K562 (cell line): ENCODE data around the gene ADAT2. TPM values are rescaled to one million over a fixed set of nuclear protein-coding genes. Genes with fewer than 3 reads are reported as not detected.

Experiments
- ATAC-seq: fragments of 200-7000 bp; cut with Tn5 transposase; 3 replicates; pipeline ENCODE4 v1.9.1; 2020; ENCODE audit warnings: moderate library complexity
- BruUV-seq: library from RNA; stranded (reverse); fragments of 400-500 nt; replicated peaks from 2 replicates; lab custom pipeline; 2021; lab: Mats Ljungman, UMichigan
- CTCF ChIA-PET: fragments of 300-600 bp; formaldehyde crosslinking; extraction: SDS; loops from one replicate; lab custom pipeline; 2021; ENCODE audit warnings: low intra/inter-chr PET ratio; lab: Yijun Ruan, JAX
- POLR2A ChIA-PET: fragments of 300-600, 350-650 bp; sonication (Branson Sonifier 250); formaldehyde crosslinking; extraction: SDS; loops from one replicate; lab custom pipeline; 2021; ENCODE audit warnings: antibody characterized with exemption, inconsistent platforms; lab: Yijun Ruan, JAX
- DNase-seq, 4 experiments: peaks; one replicate each; pipeline versions ENCODE4 v3.0.0 to v3.0.0-alpha.2; 2011 to 2018; ENCODE audit warnings: low spot score in 3 of 4, mixed read lengths in 3 of 4; ENCODE audit errors: extremely low read depth in 1 of 4
- FAIRE-seq: peaks from 2 replicates; lab custom pipeline; 2011; peaks lifted over from hg19 to GRCh38; lab: Jason Lieb, UNC
- H2AFZ ChIP-seq: 2 replicates; pipeline ENCODE4 v1.6.0; 2011; ENCODE audit warnings: low read depth, low read length, control low read depth, inconsistent platforms
- H3K27ac ChIP-seq: fragments of 200-600 bp; 3 replicates; pipeline ENCODE4 v1.8.0; 2011; ENCODE audit warnings: low read depth, mild to moderate bottlenecking, control low read depth, inconsistent platforms, low read length, moderate library complexity, mixed read lengths; ENCODE audit errors: extremely low read depth
- H3K27me3 ChIP-seq, 2 experiments: fragments of 300-600 bp in 1 of 2; 2 replicates in 1 of 2; 3 replicates in 1 of 2; pipeline versions ENCODE4 v1.6.0 to v1.8.0; 2011; ENCODE audit warnings: inconsistent platforms in 2 of 2, low read length in 2 of 2, mild to moderate bottlenecking in 1 of 2, mixed read lengths in 1 of 2, moderate library complexity in 1 of 2; ENCODE audit not compliant: control insufficient read depth in 2 of 2, insufficient read depth in 2 of 2
- H3K36me3 ChIP-seq: fragments of 300-600 bp; 3 replicates; pipeline ENCODE4 v1.8.0; 2011; ENCODE audit warnings: mild to moderate bottlenecking, low read length, inconsistent platforms; ENCODE audit not compliant: control insufficient read depth, insufficient read depth
- H3K4me1 ChIP-seq, 2 experiments: fragments of 200-600 bp in 1 of 2; replicated peaks in 1 of 2; 2 replicates in 1 of 2; 3 replicates in 1 of 2; pipeline versions ENCODE4 v1.5.1 to v1.8.0; 2011; ENCODE audit warnings: inconsistent platforms in 2 of 2, low read length in 2 of 2, mild to moderate bottlenecking in 1 of 2, mixed read lengths in 1 of 2, moderate library complexity in 1 of 2; ENCODE audit not compliant: control insufficient read depth in 2 of 2, insufficient read depth in 2 of 2
- H3K4me2 ChIP-seq: 2 replicates; pipeline ENCODE4 v1.6.1; 2011; ENCODE audit warnings: low read length, control low read depth, inconsistent platforms, mixed read lengths; ENCODE audit not compliant: insufficient read depth
- H3K4me3 ChIP-seq: fragments of 200-600 bp; sonication (generic), shearing (Covaris generic); 2 replicates; pipeline ENCODE4 v1.5.1; 2016; ENCODE audit warnings: control low read depth, inconsistent platforms
- H3K79me2 ChIP-seq: fragments of 200-600 bp; 3 replicates; pipeline ENCODE4 v1.8.0; 2011; ENCODE audit warnings: low read length, inconsistent platforms; ENCODE audit not compliant: control insufficient read depth, insufficient read depth
- H3K9ac ChIP-seq, 2 experiments: 2 replicates each; pipeline versions ENCODE4 v1.6.0 to v1.6.1; 2011; ENCODE audit warnings: low read depth in 2 of 2, low read length in 2 of 2, control low read depth in 1 of 2, inconsistent platforms in 1 of 2, mild to moderate bottlenecking in 1 of 2, mixed read lengths in 1 of 2; ENCODE audit not compliant: insufficient read depth in 1 of 2
- H3K9me1 ChIP-seq: one replicate; pipeline ENCODE4 v1.6.0; 2011; ENCODE audit warnings: inconsistent platforms, mild to moderate bottlenecking, low read length, moderate library complexity; ENCODE audit not compliant: control insufficient read depth, insufficient read depth
- H3K9me3 ChIP-seq: replicated peaks from 2 replicates; pipeline ENCODE4 v1.5.1; 2011; ENCODE audit warnings: low read depth, low read length, inconsistent platforms; ENCODE audit not compliant: control insufficient read depth, insufficient read depth
- H4K20me1 ChIP-seq: replicated peaks from 2 replicates; pipeline ENCODE4 v1.6.1; 2011; ENCODE audit warnings: low read length, inconsistent platforms, mixed read lengths; ENCODE audit not compliant: control insufficient read depth, insufficient read depth
- BCL6 ChIP-seq: fragments of 250-450 bp; sonication (Bioruptor Pico); IDR thresholded peaks from 2 replicates; pipeline ENCODE4 v1.4.0; 2020
- CBX3 ChIP-seq, 2 experiments: IDR thresholded peaks; 1 replicate in 1 of 2; 2 replicates in 1 of 2; pipeline ENCODE4 v1.6.1; 2012; ENCODE audit warnings: inconsistent platforms in 2 of 2, low read length in 2 of 2, borderline replicate concordance in 1 of 2, control low read depth in 1 of 2
- CBX8 ChIP-seq: fragments of 200-600 bp; sonication (generic); IDR thresholded peaks from 2 replicates; pipeline ENCODE4 v1.6.1; 2012; ENCODE audit warnings: borderline replicate concordance, mixed run types, low read depth, mild to moderate bottlenecking, moderate library complexity, mixed read lengths, low read length, control low read depth, inconsistent platforms; ENCODE audit not compliant: poor library complexity, severe bottlenecking; ENCODE audit errors: extremely low read depth
- ESRRB ChIP-seq: fragments of 250-450 bp; sonication (Bioruptor Pico); IDR thresholded peaks from 2 replicates; pipeline ENCODE4 v1.5.0; 2020; ENCODE audit warnings: mild to moderate bottlenecking, moderate library complexity, borderline replicate concordance
- HMG20A ChIP-seq: fragments of 450-650 bp; formaldehyde crosslinking; conservative IDR thresholded peaks from 2 replicates; pipeline ENCODE4 v1.4.0; 2020; ENCODE audit warnings: mild to moderate bottlenecking, mixed read lengths
- KHSRP ChIP-seq: fragments of 450-650 bp; IDR thresholded peaks from 2 replicates; pipeline ENCODE4 v1.6.1; 2017
- MAZ ChIP-seq, 2 experiments: fragments of 450-650 bp in 1 of 2; sonication (generic) in 1 of 2; formaldehyde crosslinking; IDR thresholded peaks in 1 of 2; conservative IDR thresholded peaks in 1 of 2; 2 replicates each; pipeline versions ENCODE4 v1.4.0 to v1.5.0; 2020; ENCODE audit warnings: mild to moderate bottlenecking in 1 of 2, missing genetic modification reagents in 1 of 2
- MTA2 ChIP-seq: fragments of 450-650 bp; IDR thresholded peaks from 2 replicates; pipeline ENCODE4 v1.6.1; 2016; ENCODE audit warnings: low read depth
- NCOA2 ChIP-seq, 2 experiments: fragments of 450-650 bp; IDR thresholded peaks; 2 replicates each; pipeline ENCODE4 v1.6.1; 2018; ENCODE audit warnings: mild to moderate bottlenecking in 2 of 2, moderate library complexity in 1 of 2; ENCODE audit not compliant: partially characterized antibody in 2 of 2
- NELFE ChIP-seq: IDR thresholded peaks from 2 replicates; pipeline ENCODE4 v1.6.1; 2011; ENCODE audit warnings: mild to moderate bottlenecking; ENCODE audit not compliant: insufficient read depth, insufficient read length
- NR2C2 ChIP-seq, 2 experiments: fragments of 200-800 bp in 1 of 2; sonication (Bioruptor generic) in 1 of 2; sonication (generic) in 1 of 2; formaldehyde crosslinking in 1 of 2; IDR thresholded peaks; 2 replicates each; pipeline versions ENCODE4 v1.6.1 to v1.8.0; 2016 to 2022; ENCODE audit warnings: mild to moderate bottlenecking in 1 of 2, missing compliant biosample characterization in 1 of 2, missing genetic modification characterization in 1 of 2, missing genetic modification reagents in 1 of 2
- SMAD4 ChIP-seq: fragments of 250-450 bp; sonication (Bioruptor Pico); conservative IDR thresholded peaks from 2 replicates; pipeline ENCODE4 v1.8.0; 2021; ENCODE audit warnings: inconsistent platforms, mild to moderate bottlenecking, moderate library complexity
- ZNF175 ChIP-seq: fragments of 200-800 bp; sonication (Bioruptor generic); IDR thresholded peaks from 2 replicates; pipeline ENCODE4 v1.6.1; 2016; ENCODE audit warnings: low read depth, mild to moderate bottlenecking, missing genetic modification characterization, missing compliant biosample characterization
- WGBS: fragments of 100-300 bp; shearing (Covaris generic); methylation state at CpG from one replicate; pipeline ENCODE4 v1.1.6; 2016; ENCODE audit warnings: low coverage, mixed read lengths; ENCODE audit not compliant: insufficient coverage; ENCODE audit errors: missing lambda C conversion rate; 5-methylcytosine and 5-hydroxymethylcytosine counted together
- in situ Hi-C: fragments of 300-500 bp; cut with MboI; formaldehyde crosslinking; loops from 4 replicates; pipeline ENCODE4 v1.15.0; 2018; ENCODE audit warnings: inconsistent platforms, mixed read lengths
- intact Hi-C: fragments of 100-400 bp; cut with micrococcal nuclease; formaldehyde crosslinking; loops from 2 replicates; pipeline ENCODE4 v1.14.2; 2022
- polyA plus RNA-seq, 8 experiments: library from polyadenylated mRNA; depleted of rRNA in 4 of 8; stranded (reverse) in 5 of 8; unstranded in 3 of 8; fragments of >200 nt; fragmentation: Nextera tagmentation in 2 of 8; fragmentation: Illumina TruSeq in 1 of 8; extraction: Ambion mirVana in 2 of 8; extraction: Trizol in 1 of 8; gene quantifications; 2 replicates each; pipeline versions ENCODE4 v1.2.1 to v1.2.3, GENCODE V29; 2011 to 2014; ENCODE audit warnings: inconsistent platforms in 1 of 8, missing spikeins in 1 of 8
- total RNA-seq, 7 experiments: library from RNA; depleted of rRNA in 6 of 7; stranded (reverse); fragments of >200 nt in 6 of 7; fragmentation: Illumina TruSeq in 2 of 7; extraction: Trizol in 2 of 7; gene quantifications; 2 replicates each; pipeline versions ENCODE4 v1.2.1 to v1.2.3, GENCODE V29; 2011 to 2021; ENCODE audit warnings: low replicate concordance in 1 of 7
- TF ChIP-seq, protein P1 (sequence below): fragments of 250-450 bp; sonication (Bioruptor Pico); IDR thresholded peaks from 2 replicates; pipeline ENCODE4 v1.5.1; 2021; ENCODE audit warnings: mild to moderate bottlenecking
- TF ChIP-seq, protein P2 (sequence below), 3 experiments: fragments of 200-800 bp in 1 of 3; sonication (Bioruptor generic) in 1 of 3; sonication (generic) in 1 of 3; formaldehyde crosslinking in 1 of 3; IDR thresholded peaks; 2 replicates each; pipeline versions ENCODE4 v1.6.1 to v1.8.0; 2016 to 2022; ENCODE audit warnings: mild to moderate bottlenecking in 2 of 3, missing compliant biosample characterization in 2 of 3, missing genetic modification characterization in 2 of 3, missing genetic modification reagents in 1 of 3
- TF ChIP-seq, protein P3 (sequence below): fragments of 450-650 bp; conservative IDR thresholded peaks from 2 replicates; pipeline ENCODE4 v1.6.1; 2016; ENCODE audit warnings: missing genetic modification characterization, low read depth, mild to moderate bottlenecking, control low read depth, missing compliant biosample characterization

ADAT2 gene
- total and polyA plus RNA-seq, 9 of the 15 experiments (the other 6 are each of a cell fraction or from before 2014, with no cell fraction given), result 13.0 to 62.5 (median 31.7) TPM

DNA sequence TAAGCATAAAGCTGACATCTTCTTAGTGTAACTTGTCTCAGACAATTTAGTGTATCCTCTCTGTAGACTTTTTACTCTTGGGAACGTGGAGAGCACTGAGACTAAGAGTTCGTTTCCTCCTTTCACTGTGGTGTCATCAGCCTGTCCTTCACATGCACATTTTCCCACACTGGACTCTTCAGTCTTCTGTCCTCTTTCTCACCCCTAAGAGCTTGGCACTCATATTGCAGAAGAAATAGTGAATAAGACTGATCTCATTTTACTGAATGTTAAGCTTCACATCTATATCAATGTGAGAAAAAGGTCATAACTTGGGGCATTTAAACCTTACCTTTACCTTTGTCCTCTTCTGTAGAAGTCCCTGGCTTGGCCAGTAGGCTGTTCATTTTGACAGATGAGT, 35.5 kb upstream of the ADAT2 start (continued):
- TF ChIP-seq NR2C2 (CRISPR knock-in tag; IDR thresholded peaks at IDR 0.05) (no peak), NR2C2 (tag; IDR thresholded peaks at IDR 0.05) (no peak), NCOA2 (IDR thresholded peaks at IDR 0.05; ENCODE audit: partially characterized antibody in 2 of 2) (no peak)

DNA sequence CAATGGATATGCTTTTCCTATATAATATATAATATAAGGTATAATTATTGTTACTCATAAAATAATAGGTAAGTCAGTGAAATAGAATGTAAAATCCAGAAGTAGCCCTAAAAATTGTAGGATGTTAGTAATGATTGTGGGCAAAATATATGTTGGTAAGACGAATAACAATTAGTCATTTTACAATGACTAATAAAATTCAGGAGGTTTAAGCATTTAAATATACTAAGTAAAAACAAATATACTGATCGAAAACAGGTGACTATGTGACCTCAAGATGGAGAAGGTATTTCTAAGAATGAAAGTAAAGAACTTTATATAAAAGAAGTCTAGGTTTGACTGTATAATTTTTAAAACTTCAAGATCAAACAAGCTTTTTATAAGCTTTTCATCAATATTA, 32.1 kb upstream of the ADAT2 start:
- no peaks in the 10 kb centered on the region for H3K79me2 ChIP-seq
- no peaks in the 10 kb centered on the region for H3K27me3 ChIP-seq
- no TSS peak for BruUV-seq
- no peak for DNase-seq
- H4K20me1 ChIP-seq, result no peaks in the 10 kb centered on the region
- POLR2A ChIA-PET, result no interaction called here
- no peak overlapping the region for H2AFZ ChIP-seq
- no peaks in the 10 kb centered on the region for H3K4me1 ChIP-seq
- no peaks in the 10 kb centered on the region for H3K9me3 ChIP-seq
- intact Hi-C loops (no loop called here), in situ Hi-C loops (no loop called here)
- no peak overlapping the region for H3K4me2 ChIP-seq
- WGBS, result 82% methylated on average over 2 of the region's 2 CpGs
- H3K36me3 ChIP-seq, result peaks cover 3% of the 10 kb centered on the region; the same call in 1 of the 3 replicates
- CTCF ChIA-PET, result no interaction called here
- FAIRE-seq, result no peak
- ATAC-seq, result no peak
- H3K9ac ChIP-seq, result no peak overlapping the region
- H3K27ac ChIP-seq, result no peak overlapping the region
- no peaks in the 10 kb centered on the region for H3K9me1 ChIP-seq
- H3K4me3 ChIP-seq, result no peak overlapping the region
- no peak for TF ChIP-seq NELFE
- TF ChIP-seq HMG20A (CRISPR knock-in tag), result no peak
- TF ChIP-seq ESRRB (CRISPR knock-in tag), result no peak
- no peak for TF ChIP-seq CBX3 (IDR thresholded peaks at IDR 0.05; ENCODE audit: borderline replicate concordance in 1 of 2, low read length in 2 of 2)
- TF ChIP-seq CBX8, result no peak
- no peak for TF ChIP-seq MAZ (CRISPR knock-in tag; conservative IDR thresholded peaks at IDR 0.05 in 1 of 2, IDR thresholded peaks at IDR 0.05 in 1 of 2)
- no peak for TF ChIP-seq MTA2
- TF ChIP-seq BCL6 (CRISPR knock-in tag), result no peak
- TF ChIP-seq, protein P1, sequence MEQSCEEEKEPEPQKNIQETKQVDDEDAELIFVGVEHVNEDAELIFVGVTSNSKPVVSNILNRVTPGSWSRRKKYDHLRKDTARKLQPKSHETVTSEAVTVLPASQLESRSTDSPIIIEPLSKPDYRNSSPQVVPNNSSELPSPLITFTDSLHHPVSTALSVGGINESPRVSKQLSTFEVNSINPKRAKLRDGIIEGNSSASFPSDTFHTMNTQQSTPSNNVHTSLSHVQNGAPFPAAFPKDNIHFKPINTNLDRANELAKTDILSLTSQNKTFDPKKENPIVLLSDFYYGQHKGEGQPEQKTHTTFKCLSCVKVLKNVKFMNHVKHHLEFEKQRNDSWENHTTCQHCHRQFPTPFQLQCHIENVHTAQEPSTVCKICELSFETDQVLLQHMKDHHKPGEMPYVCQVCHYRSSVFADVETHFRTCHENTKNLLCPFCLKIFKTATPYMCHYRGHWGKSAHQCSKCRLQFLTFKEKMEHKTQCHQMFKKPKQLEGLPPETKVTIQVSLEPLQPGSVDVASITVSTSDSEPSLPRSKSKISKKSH (CRISPR knock-in tag), result no peak
- TF ChIP-seq, protein P2, sequence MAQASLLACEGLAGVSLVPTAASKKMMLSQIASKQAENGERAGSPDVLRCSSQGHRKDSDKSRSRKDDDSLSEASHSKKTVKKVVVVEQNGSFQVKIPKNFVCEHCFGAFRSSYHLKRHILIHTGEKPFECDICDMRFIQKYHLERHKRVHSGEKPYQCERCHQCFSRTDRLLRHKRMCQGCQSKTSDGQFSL (CRISPR knock-in tag; IDR thresholded peaks at IDR 0.05), result no peak
- TF ChIP-seq, protein P2 (tag; IDR thresholded peaks at IDR 0.05), result no peak
- TF ChIP-seq SMAD4 (CRISPR knock-in tag), result no peak
- TF ChIP-seq, protein P3, sequence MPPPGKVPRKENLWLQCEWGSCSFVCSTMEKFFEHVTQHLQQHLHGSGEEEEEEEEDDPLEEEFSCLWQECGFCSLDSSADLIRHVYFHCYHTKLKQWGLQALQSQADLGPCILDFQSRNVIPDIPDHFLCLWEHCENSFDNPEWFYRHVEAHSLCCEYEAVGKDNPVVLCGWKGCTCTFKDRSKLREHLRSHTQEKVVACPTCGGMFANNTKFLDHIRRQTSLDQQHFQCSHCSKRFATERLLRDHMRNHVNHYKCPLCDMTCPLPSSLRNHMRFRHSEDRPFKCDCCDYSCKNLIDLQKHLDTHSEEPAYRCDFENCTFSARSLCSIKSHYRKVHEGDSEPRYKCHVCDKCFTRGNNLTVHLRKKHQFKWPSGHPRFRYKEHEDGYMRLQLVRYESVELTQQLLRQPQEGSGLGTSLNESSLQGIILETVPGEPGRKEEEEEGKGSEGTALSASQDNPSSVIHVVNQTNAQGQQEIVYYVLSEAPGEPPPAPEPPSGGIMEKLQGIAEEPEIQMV (tag), result no peak
- no peak for TF ChIP-seq KHSRP
- no peak for TF ChIP-seq ZNF175 (CRISPR knock-in tag)
